ENCODE data around the gene RCOR2.

DNA sequence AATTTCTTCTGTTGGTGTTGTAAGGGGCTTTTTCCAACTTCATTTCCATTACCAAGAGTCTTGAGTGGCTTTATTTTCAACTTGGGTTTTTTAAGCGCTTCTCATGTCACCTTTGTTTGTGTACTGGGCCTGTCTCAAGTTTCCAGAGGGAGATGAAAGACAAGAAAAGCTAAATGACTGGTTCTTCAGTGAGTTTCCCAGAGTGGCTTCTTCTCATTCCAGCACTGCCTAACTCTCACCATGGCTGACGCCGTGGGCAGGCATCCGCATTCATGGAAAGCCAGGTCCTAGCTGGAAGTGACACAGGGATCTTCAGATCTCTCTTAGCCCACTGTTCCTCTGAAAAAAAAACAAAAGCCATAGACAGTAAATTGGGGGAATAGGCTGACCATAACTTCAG lies 49.5 kb downstream of the RCOR2 start:
- TF ChIP-seq, protein P1, sequence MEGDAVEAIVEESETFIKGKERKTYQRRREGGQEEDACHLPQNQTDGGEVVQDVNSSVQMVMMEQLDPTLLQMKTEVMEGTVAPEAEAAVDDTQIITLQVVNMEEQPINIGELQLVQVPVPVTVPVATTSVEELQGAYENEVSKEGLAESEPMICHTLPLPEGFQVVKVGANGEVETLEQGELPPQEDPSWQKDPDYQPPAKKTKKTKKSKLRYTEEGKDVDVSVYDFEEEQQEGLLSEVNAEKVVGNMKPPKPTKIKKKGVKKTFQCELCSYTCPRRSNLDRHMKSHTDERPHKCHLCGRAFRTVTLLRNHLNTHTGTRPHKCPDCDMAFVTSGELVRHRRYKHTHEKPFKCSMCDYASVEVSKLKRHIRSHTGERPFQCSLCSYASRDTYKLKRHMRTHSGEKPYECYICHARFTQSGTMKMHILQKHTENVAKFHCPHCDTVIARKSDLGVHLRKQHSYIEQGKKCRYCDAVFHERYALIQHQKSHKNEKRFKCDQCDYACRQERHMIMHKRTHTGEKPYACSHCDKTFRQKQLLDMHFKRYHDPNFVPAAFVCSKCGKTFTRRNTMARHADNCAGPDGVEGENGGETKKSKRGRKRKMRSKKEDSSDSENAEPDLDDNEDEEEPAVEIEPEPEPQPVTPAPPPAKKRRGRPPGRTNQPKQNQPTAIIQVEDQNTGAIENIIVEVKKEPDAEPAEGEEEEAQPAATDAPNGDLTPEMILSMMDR (IDR thresholded peaks at IDR 0.05; ENCODE audit: low read length), result no peak
- TF ChIP-seq EZH2 (optimal IDR thresholded peaks at IDR 0.05; ENCODE audit: low read depth, low read length), result no peak
- no peak for TF ChIP-seq EZH2phosphoT487 (IDR thresholded peaks at IDR 0.05; ENCODE audit: low read length)
